ENCODE data around the gene LTBP1. TPM values are rescaled to one million over a fixed set of nuclear protein-coding genes. Genes with fewer than 3 reads are reported as not detected.

The LTBP1 gene
- polyA plus RNA-seq, 1 donor (not counting 4 experiments of a cell fraction or from before 2014, with no cell fraction given) = 9.2 TPM

- H3K4me3 ChIP-seq (ENCODE audit: control insufficient read depth in 2 of 3, extremely low read depth in 1 of 3, insufficient read depth in 2 of 3, low read depth in 1 of 3, low read length in 3 of 3) = no peak overlapping the region
- H3K27ac ChIP-seq (ENCODE audit: control insufficient read depth, insufficient read depth, low read length) = no peak overlapping the region
- DNase-seq (ENCODE audit: low read depth, low spot score) (no peak), FAIRE-seq (peak; percentile 20)
- no peaks in the 10 kb centered on the region for H4K20me1 ChIP-seq (ENCODE audit: control insufficient read depth, extremely low read depth, insufficient read depth, low read length)
- no peaks in the 10 kb centered on the region for H3K36me3 ChIP-seq (ENCODE audit: control insufficient read depth in 2 of 2, extremely low read depth in 1 of 2, insufficient read depth in 2 of 2, low read length in 2 of 2)
- dilution Hi-C loops (cut with MboI; ENCODE audit: extremely low pct_ligation_motif_present, low sequenced_read_pairs) = no loop called here
- H3K79me2 ChIP-seq (ENCODE audit: control insufficient read depth, insufficient read depth, low read length) = no peaks in the 10 kb centered on the region
- H3K4me1 ChIP-seq (ENCODE audit: control insufficient read depth, extremely low read depth, insufficient read depth, low read length) = peaks cover 4% of the 10 kb centered on the region
- no peak overlapping the region for H3K9ac ChIP-seq (ENCODE audit: control insufficient read depth, extremely low read depth, insufficient read depth, low read length)
- no peak overlapping the region for H2AFZ ChIP-seq (ENCODE audit: control insufficient read depth, low read length)
- H3K27me3 ChIP-seq (ENCODE audit: control insufficient read depth, extremely low read depth, insufficient read depth, low read length) = no peaks in the 10 kb centered on the region
- no peak for TF ChIP-seq CTCF (optimal IDR thresholded peaks at IDR 0.05 in 1 of 3, IDR thresholded peaks at IDR 0.05 in 1 of 3, conservative IDR thresholded peaks at IDR 0.05 in 1 of 3; ENCODE audit: extremely low read depth in 1 of 3, insufficient read depth in 2 of 3, low read length in 3 of 3)
- TF ChIP-seq EZH2 (IDR thresholded peaks at IDR 0.05; ENCODE audit: low read length) = no peak
- no peak overlapping the region for H3K4me2 ChIP-seq (ENCODE audit: control insufficient read depth, extremely low read depth, insufficient read depth, low read depth, low read length)
- H3K9me3 ChIP-seq (ENCODE audit: control insufficient read depth, low read depth, low read length) = no peaks in the 10 kb centered on the region
- no peaks in the 10 kb centered on the region for H3K9me1 ChIP-seq (ENCODE audit: control insufficient read depth, extremely low read depth, insufficient read depth, low read length)
Observed at GRCh38 chr2:33166287-33166881, 219.6 kb downstream of the LTBP1 start.

GRCh38 chr2:33167622-33168245 lies 221.0 kb downstream of the LTBP1 start:
- Histone ChIP-seq H3K27me3 (ENCODE audit: control insufficient read depth, extremely low read depth, insufficient read depth, low read length) (no peaks in the 10 kb centered on the region), H3K9me3 (ENCODE audit: control insufficient read depth, low read depth, low read length) (no peaks in the 10 kb centered on the region), H3K4me1 (ENCODE audit: control insufficient read depth, extremely low read depth, insufficient read depth, low read length) (peaks cover 4% of the 10 kb centered on the region), H3K9me1 (ENCODE audit: control insufficient read depth, extremely low read depth, insufficient read depth, low read length) (no peaks in the 10 kb centered on the region), H3K4me2 (ENCODE audit: control insufficient read depth, extremely low read depth, insufficient read depth, low read depth, low read length) (no peak overlapping the region), H3K36me3 (ENCODE audit: control insufficient read depth in 2 of 2, extremely low read depth in 1 of 2, insufficient read depth in 2 of 2, low read length in 2 of 2) (no peaks in the 10 kb centered on the region), H4K20me1 (ENCODE audit: control insufficient read depth, extremely low read depth, insufficient read depth, low read length) (no peaks in the 10 kb centered on the region), H3K9ac (ENCODE audit: control insufficient read depth, extremely low read depth, insufficient read depth, low read length) (no peak overlapping the region), H3K4me3 (ENCODE audit: control insufficient read depth in 2 of 3, extremely low read depth in 1 of 3, insufficient read depth in 2 of 3, low read depth in 1 of 3, low read length in 3 of 3) (no peak overlapping the region), H3K27ac (ENCODE audit: control insufficient read depth, insufficient read depth, low read length) (no peak overlapping the region), H2AFZ (ENCODE audit: control insufficient read depth, low read length) (peak overlapping the region; percentile 57), H3K79me2 (ENCODE audit: control insufficient read depth, insufficient read depth, low read length) (no peaks in the 10 kb centered on the region)
- peak; percentile 69 for FAIRE-seq
- no peak for DNase-seq (ENCODE audit: low read depth, low spot score)
- dilution Hi-C loops (cut with MboI; ENCODE audit: extremely low pct_ligation_motif_present, low sequenced_read_pairs) = no loop called here
- TF ChIP-seq CTCF (optimal IDR thresholded peaks at IDR 0.05 in 1 of 3, IDR thresholded peaks at IDR 0.05 in 1 of 3, conservative IDR thresholded peaks at IDR 0.05 in 1 of 3; ENCODE audit: extremely low read depth in 1 of 3, insufficient read depth in 2 of 3, low read length in 3 of 3) (no peak), EZH2 (IDR thresholded peaks at IDR 0.05; ENCODE audit: low read length) (no peak)

Measured in keratinocyte (primary cell).